Measurements from ENCODE around the gene AHDC1.

DNA sequence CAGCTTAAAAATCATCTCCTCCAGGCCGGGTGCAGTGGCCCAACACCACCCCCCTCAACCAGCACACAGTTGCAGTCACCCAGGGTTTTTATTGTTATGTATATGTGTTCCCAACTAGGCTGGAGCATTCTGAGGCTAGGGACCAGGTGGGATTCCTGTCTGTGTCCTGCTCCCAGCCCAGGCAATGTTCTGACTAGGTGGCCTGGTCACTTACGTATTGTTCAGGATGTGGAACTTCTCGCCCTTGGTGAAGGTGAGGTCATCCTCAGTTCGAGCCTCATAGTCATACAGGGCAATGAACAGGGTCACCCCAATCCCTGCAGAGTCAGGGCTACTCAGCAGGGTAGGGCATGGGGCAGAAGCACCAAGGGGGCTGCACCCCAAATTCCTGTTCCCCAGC lies 18.9 kb upstream of the AHDC1 start:
- TF ChIP-seq, protein P1, sequence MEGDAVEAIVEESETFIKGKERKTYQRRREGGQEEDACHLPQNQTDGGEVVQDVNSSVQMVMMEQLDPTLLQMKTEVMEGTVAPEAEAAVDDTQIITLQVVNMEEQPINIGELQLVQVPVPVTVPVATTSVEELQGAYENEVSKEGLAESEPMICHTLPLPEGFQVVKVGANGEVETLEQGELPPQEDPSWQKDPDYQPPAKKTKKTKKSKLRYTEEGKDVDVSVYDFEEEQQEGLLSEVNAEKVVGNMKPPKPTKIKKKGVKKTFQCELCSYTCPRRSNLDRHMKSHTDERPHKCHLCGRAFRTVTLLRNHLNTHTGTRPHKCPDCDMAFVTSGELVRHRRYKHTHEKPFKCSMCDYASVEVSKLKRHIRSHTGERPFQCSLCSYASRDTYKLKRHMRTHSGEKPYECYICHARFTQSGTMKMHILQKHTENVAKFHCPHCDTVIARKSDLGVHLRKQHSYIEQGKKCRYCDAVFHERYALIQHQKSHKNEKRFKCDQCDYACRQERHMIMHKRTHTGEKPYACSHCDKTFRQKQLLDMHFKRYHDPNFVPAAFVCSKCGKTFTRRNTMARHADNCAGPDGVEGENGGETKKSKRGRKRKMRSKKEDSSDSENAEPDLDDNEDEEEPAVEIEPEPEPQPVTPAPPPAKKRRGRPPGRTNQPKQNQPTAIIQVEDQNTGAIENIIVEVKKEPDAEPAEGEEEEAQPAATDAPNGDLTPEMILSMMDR (IDR thresholded peaks at IDR 0.05; ENCODE audit: low read depth, low read length, poor library complexity, severe bottlenecking), result no peak
- TF ChIP-seq EZH2phosphoT487 (IDR thresholded peaks at IDR 0.05; ENCODE audit: borderline replicate concordance, low read length), result no peak
